HTR-8/SVneo (cell line): ENCODE data around the gene RASSF4.

Experiments
- DNase-seq: peaks from one replicate; pipeline ENCODE4 v3.0.0; 2011; ENCODE audit warnings: low spot score, mixed read lengths; ENCODE audit not compliant: insufficient read length
- FAIRE-seq: peaks from 2 replicates; lab custom pipeline; 2011; peaks lifted over from hg19 to GRCh38; lab: Jason Lieb, UNC

RASSF4 gene

GRCh38 chr10:44961230-44961571 lies 1.6 kb downstream of the RASSF4 start:
- FAIRE-seq (no peak), DNase-seq (no peak)

- FAIRE-seq (no peak), DNase-seq (no peak)
Observed at GRCh38 chr10:44961931-44962750, 2.5 kb downstream of the RASSF4 start.

GRCh38 chr10:44962870-44963738 lies 3.5 kb downstream of the RASSF4 start:
- DNase-seq: no peak
- FAIRE-seq: no peak

DNA sequence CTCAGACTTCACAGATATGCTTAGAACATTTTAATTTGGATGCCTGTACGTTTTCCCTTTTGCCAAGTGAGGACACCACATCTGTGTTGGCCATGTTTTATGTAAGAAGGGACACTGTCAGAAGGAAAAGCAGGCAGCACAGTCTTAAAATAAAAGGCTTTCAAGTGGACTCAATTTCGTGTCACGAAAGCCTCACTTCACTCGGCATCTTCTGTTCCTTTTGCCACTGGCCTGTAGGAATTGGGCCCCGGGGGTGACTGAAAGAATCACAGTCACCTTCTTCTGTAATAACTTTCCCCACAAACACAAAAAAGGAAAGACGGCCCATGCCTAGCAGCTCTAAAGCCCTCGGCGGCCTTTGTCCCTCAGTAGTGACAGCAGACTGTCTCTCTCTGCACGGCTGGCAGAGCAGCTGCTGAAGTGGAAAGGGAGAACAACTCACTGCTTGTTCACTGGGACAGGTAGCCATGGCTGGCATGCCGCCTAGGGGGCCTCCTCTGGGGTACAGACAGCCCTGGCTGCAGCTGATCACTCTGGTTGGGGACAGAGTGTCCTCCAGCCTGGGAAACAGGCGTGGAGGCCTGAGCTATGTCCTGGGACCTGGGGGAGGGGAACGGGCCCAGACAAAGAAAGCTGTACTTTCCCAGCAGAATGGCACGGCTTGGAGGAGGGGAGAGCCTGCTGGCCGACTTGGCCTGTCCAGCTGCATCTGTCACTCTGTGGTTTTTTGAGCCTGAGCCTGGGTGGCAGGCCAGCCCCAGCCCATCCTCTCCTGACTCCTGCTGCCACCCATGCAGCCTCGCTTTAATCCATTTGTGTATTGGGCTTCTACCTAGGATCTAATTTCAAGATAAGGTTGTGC lies 4.4 kb downstream of the RASSF4 start:
- DNase-seq (no peak), FAIRE-seq (no peak)

DNA sequence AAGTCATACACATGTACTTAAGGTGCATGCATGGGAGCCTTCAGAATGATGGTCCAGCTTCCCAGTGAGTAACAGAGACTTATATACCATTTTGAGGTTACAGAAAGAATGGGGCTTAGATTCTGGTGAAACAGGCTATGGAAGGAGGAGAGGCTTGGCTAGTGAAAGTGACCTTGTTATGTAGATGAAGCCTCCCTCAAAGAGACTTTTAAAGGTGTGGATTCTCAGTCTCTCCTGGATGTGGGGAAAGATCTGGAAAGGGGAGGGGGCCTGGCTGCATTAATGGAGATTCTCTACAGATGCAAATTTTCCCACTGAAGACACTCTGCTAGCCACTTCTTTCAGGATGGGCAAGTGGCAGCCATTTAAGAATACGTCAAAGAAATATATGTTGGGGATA lies 5.5 kb downstream of the RASSF4 start:
- DNase-seq (no peak), FAIRE-seq (no peak)

- no peak for FAIRE-seq
Observed at GRCh38 chr10:44965651-44966097, 6.1 kb downstream of the RASSF4 start.

DNA sequence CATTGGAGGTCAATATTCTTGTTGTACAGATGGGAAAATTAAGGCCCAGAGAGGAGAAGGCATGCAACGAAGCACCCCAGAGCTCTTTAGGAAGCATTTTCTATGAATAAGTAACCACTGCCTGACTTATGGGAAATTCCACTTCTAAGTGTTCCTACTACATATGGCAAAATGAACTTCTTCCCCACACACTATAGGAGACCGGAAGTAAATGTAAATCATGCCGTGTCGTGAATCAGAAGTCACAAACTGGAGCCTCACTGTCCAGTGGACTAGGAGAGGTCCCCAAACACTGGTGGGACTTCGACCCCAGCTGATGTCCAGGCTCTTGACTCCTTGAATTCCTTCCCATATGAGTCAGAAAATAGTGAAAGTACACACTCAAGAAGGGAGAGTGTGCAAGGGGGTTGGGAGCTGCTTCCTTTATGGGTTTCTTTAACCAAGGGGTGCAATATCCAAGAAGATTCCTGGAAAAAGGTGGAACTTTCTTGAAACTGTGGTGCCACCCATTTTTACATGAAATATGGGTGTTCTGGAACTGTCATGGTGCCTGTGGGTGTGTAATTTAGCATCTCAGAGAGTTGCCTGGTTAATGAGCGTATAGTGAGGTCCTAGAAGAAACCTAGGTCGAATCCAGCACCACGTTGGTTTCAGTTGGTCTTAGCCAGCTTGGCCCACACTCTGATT lies 6.7 kb downstream of the RASSF4 start:
- DNase-seq (no peak), FAIRE-seq (no peak)

More at GRCh38 chr10:44965651-44966097, 6.1 kb downstream of the RASSF4 start:
- DNase-seq: no peak

DNA sequence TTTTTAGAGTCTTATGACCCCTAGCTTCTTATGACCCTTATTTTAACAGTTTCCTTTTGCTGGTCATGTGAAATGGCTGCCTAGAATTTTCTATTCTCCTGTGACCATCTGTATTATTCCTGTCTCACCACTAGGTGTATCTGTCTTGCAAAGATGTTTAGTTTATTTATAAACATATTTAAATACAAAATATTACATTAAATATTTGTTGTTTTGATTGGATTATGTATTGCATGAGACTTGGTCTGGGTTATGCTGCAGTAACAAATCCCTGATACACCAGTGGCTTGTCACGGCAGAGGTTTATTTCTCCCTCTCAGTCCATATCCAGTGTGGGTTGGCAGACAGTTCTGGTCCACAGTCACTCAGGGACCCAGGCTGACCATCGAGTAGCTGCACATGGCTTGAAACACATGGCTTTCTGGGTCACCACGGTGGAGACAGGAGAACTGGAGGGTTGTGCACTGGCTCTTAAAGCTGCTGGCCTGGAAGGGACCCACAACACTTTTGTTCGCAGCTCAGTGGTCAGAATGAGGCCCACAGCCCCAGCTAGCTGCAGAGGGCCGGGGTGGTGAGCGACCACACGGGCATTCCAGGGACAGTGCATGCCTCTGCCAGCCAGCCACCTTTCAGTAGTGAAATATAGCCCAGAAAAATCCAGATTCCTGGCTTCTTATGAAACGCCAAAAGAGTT lies 7.4 kb downstream of the RASSF4 start:
- DNase-seq (no peak), FAIRE-seq (peak; percentile 31)

DNA sequence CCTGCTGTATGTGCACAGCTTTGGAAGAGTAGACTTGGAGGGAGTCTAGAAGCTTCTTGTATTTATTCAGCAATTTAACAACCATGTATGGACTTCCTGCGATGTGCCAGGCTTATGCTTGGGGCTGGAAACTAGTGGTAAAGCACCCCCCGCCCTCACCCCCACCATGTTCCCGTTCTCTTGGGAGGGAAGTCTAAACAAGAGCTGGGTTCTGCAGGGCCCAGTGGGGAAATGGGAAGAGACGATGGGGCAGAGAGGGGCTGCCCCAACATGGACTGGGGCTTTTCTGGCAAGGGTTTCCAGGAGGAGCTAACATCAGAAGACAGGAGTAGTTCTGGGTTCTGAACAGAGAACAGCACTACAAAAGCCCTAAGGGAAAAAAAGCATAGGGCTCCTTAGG lies 8.0 kb downstream of the RASSF4 start:
- DNase-seq: no peak
- FAIRE-seq: no peak

DNA sequence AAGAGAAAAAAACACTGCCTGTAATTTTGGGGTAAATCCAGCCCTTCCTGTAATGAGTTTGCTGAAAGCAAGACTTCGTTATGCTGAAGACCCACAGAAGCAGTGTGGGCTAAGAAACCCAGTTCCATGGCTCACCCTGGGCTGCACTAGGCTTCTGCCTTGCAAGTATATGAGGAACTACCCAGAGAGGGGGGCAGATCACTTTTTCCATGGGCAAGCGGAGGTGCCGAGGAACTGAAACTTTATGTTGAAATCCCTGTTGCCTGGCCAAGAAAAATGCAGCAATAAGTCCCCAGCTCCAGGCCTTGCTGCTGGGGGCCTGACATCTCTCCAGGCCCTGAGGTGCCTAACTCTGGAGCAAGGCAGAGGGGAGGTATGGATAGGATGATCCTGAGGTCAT lies 8.5 kb downstream of the RASSF4 start:
- no peak for DNase-seq

GRCh38 chr10:44968500-44969400 lies 9.1 kb downstream of the RASSF4 start:
- DNase-seq (no peak), FAIRE-seq (peak; percentile 80)

More for the DNA sequence above, 8.5 kb downstream of the RASSF4 start:
- FAIRE-seq: no peak

GRCh38 chr10:44969854-44970253 lies 10.3 kb downstream of the RASSF4 start:
- no peak for FAIRE-seq
- no peak for DNase-seq

DNA sequence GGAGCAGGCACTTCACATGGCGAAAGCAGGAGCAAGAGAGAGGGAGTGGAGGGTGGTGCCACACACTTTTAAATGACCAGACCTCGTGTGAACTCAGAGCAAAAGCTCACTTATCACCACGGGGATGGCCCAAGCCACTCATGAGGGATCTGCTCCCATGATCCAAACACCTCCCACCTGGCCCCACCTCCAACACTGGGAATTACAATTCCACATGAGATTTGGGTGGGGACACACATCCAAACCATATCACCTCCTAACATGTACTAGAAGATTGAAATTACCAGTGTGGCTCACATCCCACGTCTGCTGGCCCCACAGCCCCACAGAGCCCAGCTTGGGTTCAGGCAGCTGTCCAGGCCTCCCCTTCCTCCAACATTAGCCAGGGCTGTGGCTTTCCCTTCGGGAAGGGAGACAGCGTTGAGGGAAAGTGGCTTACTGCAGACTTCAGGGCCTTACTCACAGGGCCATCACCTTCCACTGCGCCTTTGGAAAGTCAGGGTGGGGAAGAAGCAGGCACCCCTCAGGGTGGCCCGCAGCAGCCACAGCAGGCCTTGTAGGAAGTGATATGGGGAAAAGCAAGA lies 11.3 kb downstream of the RASSF4 start:
- FAIRE-seq (no peak), DNase-seq (no peak)

- FAIRE-seq (no peak), DNase-seq (no peak)
Observed at GRCh38 chr10:44971434-44971833, 11.8 kb downstream of the RASSF4 start.

- DNase-seq (no peak), FAIRE-seq (no peak)
Observed at GRCh38 chr10:44971935-44972757, 12.5 kb downstream of the RASSF4 start.

DNA sequence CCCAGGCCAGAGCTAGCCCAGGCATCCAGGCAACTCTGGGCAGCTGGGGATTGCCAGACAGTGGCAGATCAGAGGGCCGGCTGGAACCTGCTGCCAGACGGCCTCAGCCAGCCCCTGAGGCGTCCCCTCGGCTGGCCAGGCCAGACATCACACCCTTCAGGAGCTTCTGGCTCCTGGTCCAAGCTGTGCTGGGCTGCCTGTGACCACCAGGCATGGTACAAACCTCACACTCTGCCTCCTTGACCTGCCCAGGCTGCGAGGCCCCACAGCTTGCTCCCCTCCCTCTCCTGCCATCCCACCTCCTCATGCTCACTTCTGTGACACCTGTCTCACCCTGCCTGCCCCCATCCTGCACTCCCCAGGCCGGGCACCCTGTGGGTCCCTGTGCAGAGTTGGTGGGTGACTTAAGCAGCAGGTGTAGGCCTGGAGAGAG lies 13.3 kb downstream of the RASSF4 start:
- DNase-seq (no peak), FAIRE-seq (no peak)
